Astrocyte (in vitro differentiated cells and primary cell): ENCODE measurements around the gene MAPKAP1. TPM values are rescaled to one million over a fixed set of nuclear protein-coding genes. Genes with fewer than 3 reads are reported as not detected.
A peak's percentile ranks its signal among the peaks of the same experiment; 100 is the strongest.

ENCODE experiments used
- DNase-seq: peaks from one replicate; pipeline ENCODE4 v3.0.0-alpha.2; 2010; ENCODE audit warnings: low read depth
- FAIRE-seq: peaks from 2 replicates; lab custom pipeline; 2011; peaks lifted over from hg19 to GRCh38; lab: Jason Lieb, UNC
- H2AFZ ChIP-seq: 2 replicates; pipeline ENCODE4 v1.6.0; 2012; ENCODE audit warnings: low read depth, low read length, inconsistent platforms
- H3K27ac ChIP-seq: 2 replicates; pipeline ENCODE4 v1.5.1; 2011; ENCODE audit warnings: low read depth, low read length, inconsistent platforms
- H3K27me3 ChIP-seq: 2 replicates; pipeline ENCODE4 v1.6.0; 2011; ENCODE audit warnings: low read length, inconsistent platforms; ENCODE audit not compliant: insufficient read depth
- H3K36me3 ChIP-seq: 2 replicates; pipeline ENCODE4 v1.5.1; 2011; ENCODE audit warnings: low read length, inconsistent platforms; ENCODE audit not compliant: insufficient read depth
- H3K4me1 ChIP-seq: 2 replicates; pipeline ENCODE4 v1.5.1; 2011; ENCODE audit warnings: low read length, inconsistent platforms; ENCODE audit not compliant: insufficient read depth
- H3K4me2 ChIP-seq: 2 replicates; pipeline ENCODE4 v1.6.0; 2012; ENCODE audit warnings: low read length, inconsistent platforms
- H3K4me3 ChIP-seq: 2 replicates; pipeline ENCODE4 v1.5.1; 2011; ENCODE audit warnings: low read depth, mild to moderate bottlenecking, low read length, inconsistent platforms; ENCODE audit not compliant: insufficient read depth
- H3K79me2 ChIP-seq: 2 replicates; pipeline ENCODE4 v1.6.0; 2012; ENCODE audit warnings: mild to moderate bottlenecking, low read length, inconsistent platforms; ENCODE audit not compliant: insufficient read depth
- H3K9ac ChIP-seq: 2 replicates; pipeline ENCODE4 v1.6.0; 2012; ENCODE audit warnings: mild to moderate bottlenecking, low read length, inconsistent platforms
- H3K9me3 ChIP-seq: 2 replicates; pipeline ENCODE4 v1.5.1; 2012; ENCODE audit warnings: low read depth, mild to moderate bottlenecking, low read length, inconsistent platforms; ENCODE audit not compliant: insufficient read depth
- H4K20me1 ChIP-seq: 2 replicates; pipeline ENCODE4 v1.6.0; 2012; ENCODE audit warnings: low read length, inconsistent platforms; ENCODE audit not compliant: insufficient read depth
- H3K27ac Mint-ChIP-seq: one replicate; pipeline ENCODE4 v1.8.0; 2021; ENCODE audit warnings: mild to moderate bottlenecking, mixed read lengths; ENCODE audit not compliant: unreplicated experiment
- H3K27me3 Mint-ChIP-seq: one replicate; pipeline ENCODE4 v1.8.0; 2021; ENCODE audit warnings: low read depth, mixed read lengths; ENCODE audit not compliant: unreplicated experiment
- H3K36me3 Mint-ChIP-seq: one replicate; pipeline ENCODE4 v1.8.0; 2021; ENCODE audit warnings: low read depth, mixed read lengths; ENCODE audit not compliant: unreplicated experiment
- H3K4me1 Mint-ChIP-seq: one replicate; pipeline ENCODE4 v1.8.0; 2021; ENCODE audit warnings: low read depth, mixed read lengths; ENCODE audit not compliant: unreplicated experiment
- H3K4me3 Mint-ChIP-seq: one replicate; pipeline ENCODE4 v1.8.0; 2021; ENCODE audit warnings: mild to moderate bottlenecking, moderate library complexity, mixed read lengths; ENCODE audit not compliant: unreplicated experiment
- H3K9me3 Mint-ChIP-seq: one replicate; pipeline ENCODE4 v1.8.0; 2021; ENCODE audit warnings: mild to moderate bottlenecking, mixed read lengths; ENCODE audit not compliant: unreplicated experiment
- EZH2 ChIP-seq: IDR thresholded peaks from 2 replicates; pipeline ENCODE4 v1.6.1; 2012; ENCODE audit warnings: mild to moderate bottlenecking, low read length, inconsistent platforms; ENCODE audit not compliant: insufficient read depth
- total RNA-seq: library from RNA; stranded (reverse); gene quantifications from 2 replicates; pipeline ENCODE4 v1.2.1, GENCODE V29; 2021
- TF ChIP-seq, protein P1 (sequence below): IDR thresholded peaks from 2 replicates; pipeline ENCODE4 v1.5.1; 2011; ENCODE audit warnings: low read depth, mild to moderate bottlenecking, inconsistent platforms, low read length, moderate library complexity; ENCODE audit not compliant: insufficient read depth

Gene MAPKAP1
- total RNA-seq, 1 donor from 2014 or later: 109 TPM

GRCh38 chr9:125407974-125408900, 298.8 kb downstream of the MAPKAP1 start:
- peak overlapping the region; percentile 82 for H3K4me3 Mint-ChIP-seq
- peaks cover 2% of the 10 kb centered on the region for H3K9me3 Mint-ChIP-seq
- H3K27ac Mint-ChIP-seq: no peak overlapping the region

DNA sequence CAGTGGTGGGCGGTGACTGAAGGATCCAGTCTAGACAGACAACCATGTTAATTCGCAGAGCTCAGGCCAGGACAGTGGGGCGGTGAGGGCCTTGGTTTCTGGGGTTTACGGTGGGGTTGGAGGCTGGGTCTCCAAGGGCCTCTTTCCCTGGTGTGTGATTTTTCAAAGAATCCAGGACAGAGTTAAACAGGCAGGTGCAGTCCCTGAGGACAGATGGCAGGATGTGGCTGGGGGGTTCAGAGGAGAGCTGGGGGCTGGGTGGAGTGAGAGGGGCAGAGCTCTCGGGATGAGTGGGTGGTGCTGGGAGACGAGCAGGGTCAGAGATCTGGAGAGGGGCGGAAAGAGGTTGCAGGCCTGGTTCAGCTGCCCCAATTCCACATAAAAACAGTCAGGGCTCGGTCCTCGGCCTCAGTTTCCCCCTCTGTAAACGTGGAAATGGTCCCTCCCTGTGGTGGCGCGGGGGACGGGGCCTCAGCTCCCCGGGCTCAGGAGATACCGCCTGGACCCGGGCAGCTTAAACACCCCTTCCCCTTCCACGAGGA, 299.5 kb downstream of the MAPKAP1 start:
- H3K36me3 ChIP-seq: no peaks in the 10 kb centered on the region
- H3K79me2 ChIP-seq: no peaks in the 10 kb centered on the region
- Mint-ChIP-seq H3K27me3 (peaks cover 5% of the 10 kb centered on the region), H3K9me3 (peaks cover 2% of the 10 kb centered on the region), H3K36me3 (no peaks in the 10 kb centered on the region), H3K27ac (peak overlapping the region; percentile 88), H3K4me3 (peak overlapping the region; percentile 71), H3K4me1 (peaks cover 9% of the 10 kb centered on the region)
- peaks cover 4% of the 10 kb centered on the region for H3K4me1 ChIP-seq
- peaks cover 4% of the 10 kb centered on the region for H3K9me3 ChIP-seq
- peak overlapping the region; percentile 86 for H3K9ac ChIP-seq
- DNase-seq (no peak), FAIRE-seq (no peak)
- no peak for TF ChIP-seq EZH2
- TF ChIP-seq, protein P1, sequence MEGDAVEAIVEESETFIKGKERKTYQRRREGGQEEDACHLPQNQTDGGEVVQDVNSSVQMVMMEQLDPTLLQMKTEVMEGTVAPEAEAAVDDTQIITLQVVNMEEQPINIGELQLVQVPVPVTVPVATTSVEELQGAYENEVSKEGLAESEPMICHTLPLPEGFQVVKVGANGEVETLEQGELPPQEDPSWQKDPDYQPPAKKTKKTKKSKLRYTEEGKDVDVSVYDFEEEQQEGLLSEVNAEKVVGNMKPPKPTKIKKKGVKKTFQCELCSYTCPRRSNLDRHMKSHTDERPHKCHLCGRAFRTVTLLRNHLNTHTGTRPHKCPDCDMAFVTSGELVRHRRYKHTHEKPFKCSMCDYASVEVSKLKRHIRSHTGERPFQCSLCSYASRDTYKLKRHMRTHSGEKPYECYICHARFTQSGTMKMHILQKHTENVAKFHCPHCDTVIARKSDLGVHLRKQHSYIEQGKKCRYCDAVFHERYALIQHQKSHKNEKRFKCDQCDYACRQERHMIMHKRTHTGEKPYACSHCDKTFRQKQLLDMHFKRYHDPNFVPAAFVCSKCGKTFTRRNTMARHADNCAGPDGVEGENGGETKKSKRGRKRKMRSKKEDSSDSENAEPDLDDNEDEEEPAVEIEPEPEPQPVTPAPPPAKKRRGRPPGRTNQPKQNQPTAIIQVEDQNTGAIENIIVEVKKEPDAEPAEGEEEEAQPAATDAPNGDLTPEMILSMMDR: no peak
- H3K4me3 ChIP-seq: peak overlapping the region; percentile 61
- no peaks in the 10 kb centered on the region for H3K27me3 ChIP-seq
- no peak overlapping the region for H3K27ac ChIP-seq
- H4K20me1 ChIP-seq: no peaks in the 10 kb centered on the region
- H3K4me2 ChIP-seq: peak overlapping the region; percentile 81
- H2AFZ ChIP-seq: peak overlapping the region; percentile 97

More at GRCh38 chr9:125407974-125408900, 298.8 kb downstream of the MAPKAP1 start:
- Histone ChIP-seq H3K27ac (peak overlapping the region; percentile 63), H3K4me2 (peak overlapping the region; percentile 81), H4K20me1 (no peaks in the 10 kb centered on the region), H3K27me3 (no peaks in the 10 kb centered on the region), H3K4me3 (peak overlapping the region; percentile 61), H3K9me3 (peaks cover 4% of the 10 kb centered on the region), H3K79me2 (no peaks in the 10 kb centered on the region), H3K9ac (peak overlapping the region; percentile 86), H3K4me1 (peaks cover 4% of the 10 kb centered on the region), H2AFZ (peak overlapping the region; percentile 97), H3K36me3 (no peaks in the 10 kb centered on the region)
- no peak for FAIRE-seq
- Mint-ChIP-seq H3K27me3 (peaks cover 5% of the 10 kb centered on the region), H3K4me1 (peaks cover 9% of the 10 kb centered on the region), H3K36me3 (no peaks in the 10 kb centered on the region)
- TF ChIP-seq, protein P1: peak; percentile 51
- TF ChIP-seq EZH2: no peak
- no peak for DNase-seq
